Natural killer cell (primary cell): ENCODE results near the gene KRTAP10-10. TPM values are rescaled to one million over a fixed set of nuclear protein-coding genes. Genes with fewer than 3 reads are reported as not detected.
A peak's percentile ranks its signal among the peaks of the same experiment; 100 is the strongest.
"Not testable (repeated sequence)": the region's sequence is repeated elsewhere in the genome, so short reads cannot be mapped to it uniquely, and the experiment has no call there.

Experiments
- ATAC-seq, 3 donors: fragments of 150-1000 bp in 2 of 3; fragments of 200-7000 bp in 1 of 3; cut with Tn5 transposase; 1 replicate in 1 of 3; 2 replicates in 2 of 3; pipeline ENCODE4 v1.10.0; 2021; ENCODE audit warnings: mild to moderate bottlenecking in 2 of 3, moderate library complexity in 2 of 3
- DNase-seq, 2 donors: peaks; one replicate each; pipeline versions ENCODE4 v3.0.0 to v3.0.0-alpha.2; 2013 to 2021; ENCODE audit warnings: mixed read lengths in 1 of 2
- H3K27ac ChIP-seq: one replicate; pipeline ENCODE4 v1.5.1; 2013; ENCODE audit warnings: mild to moderate bottlenecking, low read length
- H3K27me3 ChIP-seq: one replicate; pipeline ENCODE4 v1.6.1; 2013; ENCODE audit warnings: low read length; ENCODE audit not compliant: control insufficient read depth, insufficient read depth
- H3K36me3 ChIP-seq: one replicate; pipeline ENCODE4 v1.6.1; 2013; ENCODE audit warnings: low read length; ENCODE audit not compliant: control insufficient read depth, insufficient read depth
- H3K4me1 ChIP-seq: one replicate; pipeline ENCODE4 v1.6.1; 2013; ENCODE audit warnings: low read length; ENCODE audit not compliant: control insufficient read depth, insufficient read depth
- H3K4me3 ChIP-seq: one replicate; pipeline ENCODE4 v1.5.1; 2013; ENCODE audit warnings: low read length
- H3K9me3 ChIP-seq: one replicate; pipeline ENCODE4 v1.6.1; 2013; ENCODE audit warnings: low read length; ENCODE audit not compliant: control insufficient read depth, insufficient read depth
- H3K27ac Mint-ChIP-seq, 2 donors: one replicate each; pipeline ENCODE4 v1.8.0; 2022; ENCODE audit warnings: mild to moderate bottlenecking in 2 of 2, mixed read lengths in 2 of 2, moderate library complexity in 1 of 2
- H3K27me3 Mint-ChIP-seq, 2 donors: one replicate each; pipeline ENCODE4 v1.8.0; 2022; ENCODE audit warnings: low read depth in 2 of 2, mixed read lengths in 2 of 2
- H3K36me3 Mint-ChIP-seq: one replicate; pipeline ENCODE4 v1.8.0; 2022; ENCODE audit warnings: mixed read lengths
- H3K4me1 Mint-ChIP-seq, 2 donors: one replicate each; pipeline ENCODE4 v1.8.0; 2022; ENCODE audit warnings: mixed read lengths in 2 of 2
- H3K4me3 Mint-ChIP-seq: one replicate; pipeline ENCODE4 v1.8.0; 2022; ENCODE audit warnings: mild to moderate bottlenecking, moderate library complexity, mixed read lengths
- H3K9me3 Mint-ChIP-seq, 2 donors: one replicate each; pipeline ENCODE4 v1.8.0; 2022; ENCODE audit warnings: mixed read lengths in 2 of 2
- WGBS: methylation state at CpG from one replicate; pipeline ENCODE4 v1.1.7; 2013; ENCODE audit warnings: missing lambda C conversion rate; ENCODE audit not compliant: insufficient coverage; 5-methylcytosine and 5-hydroxymethylcytosine counted together
- intact Hi-C: fragments of 100-400 bp; cut with micrococcal nuclease; formaldehyde crosslinking; loops from one replicate; pipeline ENCODE4 v1.14.2; 2022
- total RNA-seq, 4 donors: library from RNA; stranded (reverse); fragments of 120-200 nt in 1 of 4; gene quantifications; one replicate each; pipeline versions ENCODE4 v1.2.3 to v1.2.4, GENCODE V29; 2013 to 2022
- TF ChIP-seq, protein P1 (sequence below): fragments of 200-600 bp; IDR thresholded peaks from one replicate; pipeline ENCODE4 v1.8.0; 2022; ENCODE audit warnings: antibody characterized with exemption

KRTAP10-10 gene
- total RNA-seq, 3 donors from 2014 or later (not counting 1 experiment from before 2014, with no cell fraction given), result not detected

DNA sequence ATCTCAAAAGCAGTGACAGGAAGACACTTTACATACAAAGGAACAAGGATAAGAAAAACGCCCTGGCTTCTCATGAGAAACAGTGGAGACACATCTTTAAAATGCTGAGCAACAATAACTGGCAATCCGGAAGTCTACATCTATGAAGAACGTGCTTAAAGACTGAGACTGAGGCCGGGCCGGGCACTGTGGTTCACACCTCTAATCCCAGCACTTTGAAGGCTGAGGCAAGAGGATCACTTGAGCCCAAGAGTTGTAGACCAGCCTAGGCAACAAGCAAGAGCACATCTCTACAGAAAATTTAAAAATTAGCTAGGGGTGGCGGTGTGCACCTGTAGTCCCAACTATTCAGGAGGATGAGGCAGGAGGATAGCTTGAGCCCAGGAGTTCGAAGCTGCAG lies 46.9 kb downstream of the KRTAP10-10 start:
- Histone ChIP-seq H3K27me3 (no peaks in the 10 kb centered on the region), H3K27ac (no peak overlapping the region), H3K4me3 (no peak overlapping the region), H3K36me3 (no peaks in the 10 kb centered on the region), H3K9me3 (no peaks in the 10 kb centered on the region), H3K4me1 (no peaks in the 10 kb centered on the region)
- Mint-ChIP-seq H3K27me3 (peaks cover 25 to 65% of the 10 kb centered on the region in 2 donors), H3K36me3 (no peaks in the 10 kb centered on the region), H3K4me1 (peaks cover 7 to 13% of the 10 kb centered on the region in 2 donors), H3K9me3 (no peaks in the 10 kb centered on the region), H3K27ac (no peak overlapping the region), H3K4me3 (no peak overlapping the region)
- DNase-seq, result no peak
- ATAC-seq, result no peak
- intact Hi-C loops, result no loop called here
- TF ChIP-seq, protein P1, sequence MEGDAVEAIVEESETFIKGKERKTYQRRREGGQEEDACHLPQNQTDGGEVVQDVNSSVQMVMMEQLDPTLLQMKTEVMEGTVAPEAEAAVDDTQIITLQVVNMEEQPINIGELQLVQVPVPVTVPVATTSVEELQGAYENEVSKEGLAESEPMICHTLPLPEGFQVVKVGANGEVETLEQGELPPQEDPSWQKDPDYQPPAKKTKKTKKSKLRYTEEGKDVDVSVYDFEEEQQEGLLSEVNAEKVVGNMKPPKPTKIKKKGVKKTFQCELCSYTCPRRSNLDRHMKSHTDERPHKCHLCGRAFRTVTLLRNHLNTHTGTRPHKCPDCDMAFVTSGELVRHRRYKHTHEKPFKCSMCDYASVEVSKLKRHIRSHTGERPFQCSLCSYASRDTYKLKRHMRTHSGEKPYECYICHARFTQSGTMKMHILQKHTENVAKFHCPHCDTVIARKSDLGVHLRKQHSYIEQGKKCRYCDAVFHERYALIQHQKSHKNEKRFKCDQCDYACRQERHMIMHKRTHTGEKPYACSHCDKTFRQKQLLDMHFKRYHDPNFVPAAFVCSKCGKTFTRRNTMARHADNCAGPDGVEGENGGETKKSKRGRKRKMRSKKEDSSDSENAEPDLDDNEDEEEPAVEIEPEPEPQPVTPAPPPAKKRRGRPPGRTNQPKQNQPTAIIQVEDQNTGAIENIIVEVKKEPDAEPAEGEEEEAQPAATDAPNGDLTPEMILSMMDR, result no peak
- 81% methylated on average over 7 of the region's 7 CpGs for WGBS

DNA sequence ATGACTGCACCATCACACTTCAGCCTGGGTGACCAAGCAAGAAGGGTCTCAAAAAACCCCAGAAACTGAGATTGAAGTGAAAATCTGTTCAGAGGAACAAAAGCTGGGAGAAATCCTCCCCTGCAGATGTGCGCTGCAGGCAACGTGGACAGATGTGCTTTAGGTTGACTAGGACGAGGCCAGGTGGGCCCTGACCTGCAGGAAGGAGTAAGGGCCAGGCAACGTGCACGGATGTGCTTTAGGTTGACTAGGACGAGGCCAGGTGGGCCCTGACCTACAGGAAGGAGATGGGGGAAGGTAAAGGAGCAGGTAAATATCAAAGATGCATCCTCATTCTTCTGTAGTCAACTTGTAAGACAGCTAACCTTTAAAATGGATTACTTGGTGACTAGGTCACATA lies 47.3 kb downstream of the KRTAP10-10 start:
- DNase-seq, result no peak
- WGBS, result 78% methylated on average over 6 of the region's 6 CpGs

DNA sequence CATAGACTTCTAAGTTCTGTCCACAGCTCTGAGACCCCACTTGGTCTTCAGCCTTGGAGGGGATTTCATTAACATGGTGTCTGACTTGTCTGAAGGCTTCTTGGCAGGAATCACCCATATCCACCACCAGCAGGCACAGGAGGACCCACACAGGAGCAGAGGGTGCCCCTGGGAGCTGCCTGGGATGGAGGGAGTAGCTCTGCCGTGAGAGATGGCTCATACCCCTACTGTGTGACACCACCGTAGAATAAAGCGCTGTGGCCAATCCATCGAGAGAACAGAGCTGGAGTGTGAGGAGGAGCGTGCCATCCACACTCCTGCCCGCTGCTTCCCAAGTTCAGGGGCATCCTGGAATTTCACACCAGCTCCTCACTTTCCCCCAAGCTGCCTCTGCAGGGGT lies 47.9 kb downstream of the KRTAP10-10 start:
- H3K4me3 Mint-ChIP-seq, DNase-seq, H3K9me3 ChIP-seq, H3K27ac Mint-ChIP-seq, H3K27ac ChIP-seq, H3K9me3 Mint-ChIP-seq, H3K27me3 ChIP-seq, intact Hi-C loops, H3K36me3 ChIP-seq, ATAC-seq, H3K4me3 ChIP-seq, H3K4me1 ChIP-seq, H3K36me3 Mint-ChIP-seq: not testable (repeated sequence)
- Mint-ChIP-seq H3K4me1 (peaks cover 7 to 13% of the 10 kb centered on the region in 2 donors), H3K27me3 (peaks cover 21 to 60% of the 10 kb centered on the region in 2 donors)
- 87% methylated on average over 6 of the region's 6 CpGs for WGBS

More for the DNA sequence above, 47.3 kb downstream of the KRTAP10-10 start:
- no peak overlapping the region for H3K27ac ChIP-seq
- H3K27me3 Mint-ChIP-seq, result peaks cover 25 to 61% of the 10 kb centered on the region in 2 donors
- TF ChIP-seq, protein P1, result no peak
- H3K36me3 Mint-ChIP-seq, result no peaks in the 10 kb centered on the region
- H3K9me3 ChIP-seq, result no peaks in the 10 kb centered on the region
- intact Hi-C loops, result no loop called here
- H3K4me3 Mint-ChIP-seq, result no peak overlapping the region
- H3K9me3 Mint-ChIP-seq, result no peaks in the 10 kb centered on the region
- no peak overlapping the region for H3K4me3 ChIP-seq
- no peak overlapping the region for H3K27ac Mint-ChIP-seq
- no peak for ATAC-seq
- H3K36me3 ChIP-seq, result no peaks in the 10 kb centered on the region
- no peaks in the 10 kb centered on the region for H3K4me1 ChIP-seq
- no peaks in the 10 kb centered on the region for H3K27me3 ChIP-seq
- H3K4me1 Mint-ChIP-seq, result peaks cover 7 to 13% of the 10 kb centered on the region in 2 donors

DNA sequence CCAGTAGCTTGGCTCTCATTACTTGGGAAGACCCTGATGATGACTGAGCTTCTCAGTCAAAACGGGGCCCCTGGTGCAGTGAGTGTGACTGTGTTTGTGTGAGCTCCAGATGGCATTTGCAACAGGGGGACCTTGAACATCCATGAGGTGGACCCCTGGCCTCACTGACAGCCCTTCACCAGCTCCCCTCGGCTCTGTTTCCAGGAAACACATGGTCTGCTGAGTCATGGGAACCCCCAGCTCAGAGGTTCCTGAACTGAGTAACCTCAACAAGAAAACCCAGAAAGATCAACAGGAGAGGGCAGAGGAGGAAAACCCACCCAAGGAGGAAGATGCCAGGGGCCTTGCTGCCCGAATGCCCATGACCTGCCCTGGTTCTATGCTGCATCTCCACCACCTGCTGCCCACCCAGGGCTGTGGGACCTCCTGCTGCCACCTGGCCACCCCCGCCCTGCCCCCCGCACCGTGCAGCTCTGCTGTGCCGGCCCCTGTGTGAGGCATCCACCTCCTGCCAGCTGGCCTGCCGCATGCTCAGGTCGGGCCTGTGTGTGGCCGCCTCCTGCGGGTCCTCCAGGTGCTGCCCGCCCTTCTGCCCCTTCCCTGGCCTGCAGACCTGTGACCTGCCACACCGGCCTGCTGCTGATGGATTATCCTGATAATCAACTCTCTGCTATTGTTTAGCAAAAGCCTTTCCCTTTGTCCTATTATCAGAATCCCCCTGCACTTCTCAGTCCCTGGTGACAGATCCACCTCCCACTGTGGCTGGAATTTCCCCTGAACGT lies 49.0 kb downstream of the KRTAP10-10 start:
- Mint-ChIP-seq H3K36me3 (no peaks in the 10 kb centered on the region), H3K4me1 (peaks cover 7 to 13% of the 10 kb centered on the region in 2 donors), H3K27me3 (peaks cover 20 to 54% of the 10 kb centered on the region in 2 donors), H3K9me3 (no peaks in the 10 kb centered on the region), H3K27ac (peak overlapping the region in 1 of 2 donors; percentile 53), H3K4me3 (no peak overlapping the region)
- TF ChIP-seq, protein P1, result no peak
- Histone ChIP-seq H3K4me3 (no peak overlapping the region), H3K36me3 (no peaks in the 10 kb centered on the region), H3K4me1 (no peaks in the 10 kb centered on the region), H3K27me3 (no peaks in the 10 kb centered on the region), H3K9me3 (no peaks in the 10 kb centered on the region), H3K27ac (no peak overlapping the region)
- 44% methylated on average over 14 of the region's 14 CpGs for WGBS
- no peak for DNase-seq
- no peak for ATAC-seq
- intact Hi-C loops, result no loop called here
